GM12878 (cell line): ENCODE measurements around the gene NBEA. TPM values are rescaled to one million over a fixed set of nuclear protein-coding genes. Genes with fewer than 3 reads are reported as not detected.

Source experiments
- ATAC-seq: fragments of 200-7000 bp; cut with Tn5 transposase; 3 replicates; pipeline ENCODE4 v1.9.1; 2020; ENCODE audit warnings: mild to moderate bottlenecking, moderate library complexity
- BruUV-seq: library from RNA; stranded (reverse); fragments of 400-500 nt; replicated peaks from 2 replicates; lab custom pipeline; 2021; lab: Mats Ljungman, UMichigan
- CTCF ChIA-PET: fragments of 300-600 bp; sonication (Branson Sonifier 250); formaldehyde crosslinking; extraction: SDS; loops from one replicate; lab custom pipeline; 2021; ENCODE audit warnings: inconsistent platforms; lab: Yijun Ruan, JAX
- POLR2A ChIA-PET: fragments of 350-600 bp; formaldehyde crosslinking; extraction: SDS; loops from one replicate; lab custom pipeline; 2021; ENCODE audit warnings: inconsistent platforms; lab: Charles Lee
- RAD21 ChIA-PET: fragments of 300-600 bp; sonication (Branson Sonifier 250); formaldehyde crosslinking; loops from one replicate; lab custom pipeline; 2023; ENCODE audit warnings: antibody characterized with exemption; ENCODE audit not compliant: unreplicated experiment; lab: Charles Lee
- SMC1A ChIA-PET: fragments of 300-600 bp; sonication (Branson Sonifier 250); formaldehyde crosslinking; loops from one replicate; lab custom pipeline; 2023; ENCODE audit not compliant: unreplicated experiment, uncharacterized antibody; lab: Charles Lee
- DNase-seq: peaks from one replicate; pipeline ENCODE4 v3.0.0-alpha.2; 2011; ENCODE audit warnings: low read depth, low spot score
- FAIRE-seq: peaks from 3 replicates; lab custom pipeline; 2011; peaks lifted over from hg19 to GRCh38; lab: Jason Lieb, UNC
- H2AFZ ChIP-seq: 2 replicates; pipeline ENCODE4 v1.6.0; 2011; ENCODE audit warnings: low read depth, low read length, control low read depth; ENCODE audit not compliant: control insufficient read depth
- H3K27ac ChIP-seq: 2 replicates; pipeline ENCODE4 v1.5.1; 2011; ENCODE audit warnings: control low read depth; ENCODE audit not compliant: control insufficient read depth, insufficient read depth
- H3K27me3 ChIP-seq, 2 experiments: replicated peaks in 1 of 2; 2 replicates each; pipeline versions ENCODE4 v1.6.0 to v1.6.1; 2011; ENCODE audit warnings: low read length in 1 of 2; ENCODE audit not compliant: control insufficient read depth in 2 of 2, insufficient read depth in 2 of 2
- H3K36me3 ChIP-seq, 2 experiments: 2 replicates each; pipeline ENCODE4 v1.5.1; 2011; ENCODE audit warnings: low read length in 1 of 2; ENCODE audit not compliant: control insufficient read depth in 2 of 2, insufficient read depth in 2 of 2
- H3K4me1 ChIP-seq: 2 replicates; pipeline ENCODE4 v1.6.1; 2011; ENCODE audit warnings: mild to moderate bottlenecking, low read length, moderate library complexity, mixed read lengths; ENCODE audit not compliant: control insufficient read depth, insufficient read depth
- H3K4me2 ChIP-seq: 2 replicates; pipeline ENCODE4 v1.6.0; 2011; ENCODE audit warnings: control low read depth; ENCODE audit not compliant: control insufficient read depth, insufficient read depth
- H3K4me3 ChIP-seq: fragments of 200-600 bp; sonication (generic); 2 replicates; pipeline ENCODE4 v1.5.1; 2016
- H3K79me2 ChIP-seq: 2 replicates; pipeline ENCODE4 v1.6.0; 2011; ENCODE audit warnings: low read length; ENCODE audit not compliant: control insufficient read depth, insufficient read depth
- H3K9ac ChIP-seq: 2 replicates; pipeline ENCODE4 v1.8.0; 2011; ENCODE audit warnings: low read length, control low read depth, mixed read lengths; ENCODE audit not compliant: control insufficient read depth, insufficient read depth
- H3K9me3 ChIP-seq: replicated peaks from 3 replicates; pipeline ENCODE4 v1.5.1; 2011; ENCODE audit warnings: mild to moderate bottlenecking, low read length; ENCODE audit not compliant: control insufficient read depth, insufficient read depth
- H4K20me1 ChIP-seq: 2 replicates; pipeline ENCODE4 v1.6.0; 2011; ENCODE audit not compliant: control insufficient read depth, insufficient read depth
- ESRRA ChIP-seq: IDR thresholded peaks from 2 replicates; pipeline ENCODE4 v1.6.1; 2012; ENCODE audit warnings: mild to moderate bottlenecking, low read length, improper control_type of control experiment
- ETV6 ChIP-seq, 2 experiments: fragments of 450-650 bp in 1 of 2; IDR thresholded peaks in 1 of 2; conservative IDR thresholded peaks in 1 of 2; 2 replicates each; pipeline ENCODE4 v1.6.1; 2014; ENCODE audit warnings: antibody characterized with exemption in 1 of 2, borderline replicate concordance in 1 of 2, low read depth in 1 of 2, mild to moderate bottlenecking in 1 of 2, moderate library complexity in 1 of 2
- GATAD2B ChIP-seq: fragments of 450-650 bp; conservative IDR thresholded peaks from 2 replicates; pipeline ENCODE4 v1.6.1; 2017; ENCODE audit warnings: low read depth, mild to moderate bottlenecking, moderate library complexity
- MTA3 ChIP-seq: IDR thresholded peaks from 2 replicates; pipeline ENCODE4 v1.6.1; 2012; ENCODE audit warnings: low read length, inconsistent platforms, borderline replicate concordance
- MYB ChIP-seq: fragments of 150-350 bp; IDR thresholded peaks from 2 replicates; pipeline ENCODE4 v1.6.1; 2014; ENCODE audit warnings: mild to moderate bottlenecking, low read depth, low read length, borderline replicate concordance
- MYC ChIP-seq: IDR thresholded peaks from 2 replicates; pipeline ENCODE4 v1.6.1; 2011; ENCODE audit warnings: mild to moderate bottlenecking, low read length, moderate library complexity, inconsistent platforms; ENCODE audit not compliant: insufficient read depth, insufficient replicate concordance, insufficient read length, severe bottlenecking
- NR2C1 ChIP-seq: fragments of 450-650 bp; IDR thresholded peaks from 2 replicates; pipeline ENCODE4 v1.6.1; 2017; ENCODE audit warnings: antibody characterized with exemption, mild to moderate bottlenecking, moderate library complexity
- PBX3 ChIP-seq: IDR thresholded peaks from 2 replicates; pipeline ENCODE4 v1.6.1; 2011; ENCODE audit warnings: mild to moderate bottlenecking, low read depth, low read length, moderate library complexity; ENCODE audit not compliant: insufficient replicate concordance
- RBBP5 ChIP-seq: fragments of 200-600 bp; sonication (generic); conservative IDR thresholded peaks from 2 replicates; pipeline ENCODE4 v1.6.1; 2016
- STAT1 ChIP-seq: fragments of 450-650 bp; conservative IDR thresholded peaks from 2 replicates; pipeline ENCODE4 v1.6.1; 2014; ENCODE audit warnings: antibody characterized with exemption, mild to moderate bottlenecking
- SUZ12 ChIP-seq: fragments of 200-600 bp; sonication (generic); IDR thresholded peaks from one replicate; pipeline ENCODE4 v1.6.1; 2018; ENCODE audit warnings: antibody characterized with exemption, mild to moderate bottlenecking; ENCODE audit not compliant: unreplicated experiment
- ZNF217 ChIP-seq: fragments of 450-650 bp; IDR thresholded peaks from 2 replicates; pipeline ENCODE4 v1.6.1; 2017; ENCODE audit warnings: antibody characterized with exemption, mild to moderate bottlenecking
- ZNF274 ChIP-seq: IDR thresholded peaks from one replicate; pipeline ENCODE4 v1.8.0; 2011; ENCODE audit not compliant: insufficient read length, insufficient read depth
- WGBS: methylation state at CpG from one replicate; pipeline ENCODE4 v1.1.6; 2016; ENCODE audit warnings: low lambda C conversion rate; ENCODE audit not compliant: insufficient replicate concordance, insufficient coverage; ENCODE audit errors: missing lambda C conversion rate; 5-methylcytosine and 5-hydroxymethylcytosine counted together
- in situ Hi-C: fragments of 300-500 bp; cut with MboI; formaldehyde crosslinking; loops from 9 replicates; pipeline ENCODE4 v1.14.3; 2018; ENCODE audit warnings: mixed read lengths
- intact Hi-C: fragments of 100-400 bp; cut with micrococcal nuclease; formaldehyde crosslinking; loops from one replicate; pipeline ENCODE4 v1.14.2; 2022; ENCODE audit not compliant: unreplicated experiment
- polyA plus RNA-seq, 11 experiments: library from polyadenylated mRNA; depleted of rRNA in 4 of 11; unstranded in 6 of 11; stranded (reverse) in 5 of 11; fragments of >200 nt; fragmentation: Nextera tagmentation in 4 of 11; fragmentation: Illumina TruSeq in 1 of 11; extraction: Ambion mirVana in 4 of 11; extraction: Trizol in 1 of 11; gene quantifications; 1 replicate in 1 of 11; 2 replicates in 10 of 11; pipeline versions ENCODE4 v1.2.1 to v1.2.3, GENCODE V29; 2011 to 2016; ENCODE audit warnings: inconsistent platforms in 2 of 11, missing spikeins in 2 of 11, low read depth in 1 of 11
- total RNA-seq, 4 experiments: library from RNA; depleted of rRNA in 3 of 4; stranded (reverse); fragments of >200 nt in 3 of 4; fragmentation: Illumina TruSeq in 1 of 4; extraction: Trizol in 1 of 4; gene quantifications; 2 replicates each; pipeline versions ENCODE4 v1.2.1 to v1.2.3, GENCODE V29; 2013 to 2021

The NBEA gene
- total and polyA plus RNA-seq, 10 of the 15 experiments (the other 5 are each of a cell fraction or from before 2014, with no cell fraction given): 0.23 to 3.6 (median 0.55) TPM

DNA sequence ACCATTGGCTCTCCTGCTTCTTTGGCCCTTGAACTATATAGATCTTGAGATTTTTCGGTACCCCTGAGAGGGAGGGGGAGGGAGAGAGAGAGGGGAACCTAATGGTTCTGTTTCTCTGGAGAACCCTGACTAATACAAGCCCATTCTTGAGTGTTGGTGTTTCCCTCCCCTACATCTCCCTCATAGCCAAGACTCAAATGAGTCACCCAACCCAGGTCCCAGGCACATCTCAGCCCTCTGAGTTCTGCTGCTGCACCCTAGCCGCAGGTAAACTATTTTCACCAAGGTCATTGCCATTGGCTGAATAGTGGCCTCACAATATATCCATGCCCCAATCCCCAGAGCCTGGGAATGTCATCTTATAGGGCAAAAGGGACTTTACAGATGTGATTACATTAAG is 760.2 kb downstream of the NBEA start:
- Histone ChIP-seq H3K4me1 (no peaks in the 10 kb centered on the region), H3K9me3 (no peaks in the 10 kb centered on the region), H3K4me3 (no peak overlapping the region), H3K9ac (no peak overlapping the region), H3K79me2 (no peaks in the 10 kb centered on the region), H4K20me1 (no peaks in the 10 kb centered on the region), H3K27ac (no peak overlapping the region), H3K27me3 (no peaks in the 10 kb centered on the region), H2AFZ (no peak overlapping the region), H3K4me2 (no peak overlapping the region), H3K36me3 (no peaks in the 10 kb centered on the region)
- 47% methylated on average over 2 of the region's 2 CpGs for WGBS
- DNase-seq (no peak), FAIRE-seq (no peak), ATAC-seq (no peak)
- in situ Hi-C loops (no loop called here), intact Hi-C loops (no loop called here)
- POLR2A ChIA-PET: no interaction called here
- RAD21 ChIA-PET: no interaction called here
- SMC1A ChIA-PET: no interaction called here
- CTCF ChIA-PET: no interaction called here
- TF ChIP-seq RBBP5: no peak
- TF ChIP-seq MYB: no peak
- no peak for TF ChIP-seq ZNF217
- TF ChIP-seq NR2C1: no peak
- no peak for TF ChIP-seq MTA3
- no peak for TF ChIP-seq ESRRA
- no peak for TF ChIP-seq ETV6 (conservative IDR thresholded peaks at IDR 0.05 in 1 of 2, IDR thresholded peaks at IDR 0.05 in 1 of 2; ENCODE audit: borderline replicate concordance in 1 of 2, low read depth in 1 of 2)
- no peak for TF ChIP-seq SUZ12
- BruUV-seq: no TSS peak

GRCh38 chr13:35703061-35703460 is 761.0 kb downstream of the NBEA start:
- no peak for DNase-seq
- Histone ChIP-seq H3K79me2 (no peaks in the 10 kb centered on the region), H3K4me1 (no peaks in the 10 kb centered on the region), H3K36me3 (no peaks in the 10 kb centered on the region), H3K9ac (no peak overlapping the region), H3K27me3 (no peaks in the 10 kb centered on the region), H3K4me2 (no peak overlapping the region), H2AFZ (no peak overlapping the region), H3K4me3 (no peak overlapping the region), H3K27ac (no peak overlapping the region), H3K9me3 (no peaks in the 10 kb centered on the region), H4K20me1 (no peaks in the 10 kb centered on the region)
- ChIA-PET SMC1A (no interaction called here), RAD21 (interaction anchor here (0.6 kb wide), 1 partner anchor 72 kb away, joined by 3 read pairs; no protein-coding TSS in a partner anchor), POLR2A (no interaction called here), CTCF (no interaction called here)
- ATAC-seq: no peak
- BruUV-seq: no TSS peak
- intact Hi-C loops (no loop called here), in situ Hi-C loops (no loop called here)
- WGBS: 15% methylated on average over 3 of the region's 3 CpGs
- no peak for FAIRE-seq
- TF ChIP-seq PBX3 (no peak), ZNF274 (no peak), MYC (no peak), GATAD2B (no peak), STAT1 (no peak)
